Uterus (tissue), 4 donors: ENCODE data around the gene TMIGD3. TPM values are rescaled to one million over a fixed set of nuclear protein-coding genes. Genes with fewer than 3 reads are reported as not detected.

Experiments used
- DNase-seq, 2 donors: peaks; one replicate each; pipeline ENCODE4 v3.0.0-alpha.2; 2019 to 2020
- H3K27ac ChIP-seq, 2 donors: fragments of 200-600 bp; sonication (generic); 1 replicate in 1 of 2; 2 replicates in 1 of 2; pipeline ENCODE4 v1.5.1; 2016 to 2018
- H3K27me3 ChIP-seq, 2 donors: fragments of 200-600 bp; sonication (generic); one replicate each; pipeline ENCODE4 v1.5.1; 2018 to 2019; ENCODE audit warnings: control low read depth in 1 of 2
- H3K36me3 ChIP-seq, 2 donors: fragments of 200-600 bp; sonication (generic); one replicate each; pipeline ENCODE4 v1.5.1; 2019; ENCODE audit warnings: control low read depth in 1 of 2
- H3K4me1 ChIP-seq, 2 donors: fragments of 200-600 bp; sonication (generic); one replicate each; pipeline ENCODE4 v1.5.1; 2018 to 2019; ENCODE audit warnings: control low read depth in 1 of 2
- H3K4me3 ChIP-seq, 2 donors: fragments of 200-600 bp; sonication (generic); 1 replicate in 1 of 2; 2 replicates in 1 of 2; pipeline ENCODE4 v1.5.1; 2018 to 2019; ENCODE audit warnings: mild to moderate bottlenecking in 1 of 2
- H3K9me3 ChIP-seq, 2 donors: fragments of 200-600 bp; sonication (generic); one replicate each; pipeline ENCODE4 v1.5.1; 2019; ENCODE audit warnings: control low read depth in 1 of 2
- POLR2A ChIP-seq, 2 donors: fragments of 450-650 bp; IDR thresholded peaks; one replicate each; pipeline ENCODE4 v1.6.1; 2016; ENCODE audit warnings: antibody characterized with exemption in 2 of 2, mild to moderate bottlenecking in 1 of 2, moderate library complexity in 1 of 2
- intact Hi-C: fragments of 100-400 bp; cut with DNase I; formaldehyde crosslinking; loops from one replicate; pipeline ENCODE4 v1.15.1; 2023; ENCODE audit warnings: low total_unique reads
- total RNA-seq, 4 donors: library from RNA; depleted of rRNA in 3 of 4; stranded (reverse); fragments of >200 nt in 3 of 4; gene quantifications; one replicate each; pipeline versions ENCODE4 v1.1.0 to v1.2.4, GENCODE V29; 2014 to 2023
- TF ChIP-seq, protein P1 (sequence below), 4 experiments: fragments of 200-600 bp in 2 of 4; fragments of 450-650 bp in 2 of 4; sonication (generic) in 2 of 4; IDR thresholded peaks; one replicate each; pipeline ENCODE4 v1.5.1; 2016 to 2019; ENCODE audit warnings: antibody characterized with exemption in 4 of 4, mild to moderate bottlenecking in 2 of 4, moderate library complexity in 1 of 4
- donor health status: DM: yes; HTN: yes; CAD: no.

Gene TMIGD3
- total RNA-seq, 4 donors from 2014 or later = 0.95 to 7.1 TPM; not detected in 2

GRCh38 chr1:111504097-111504496, 664 bp upstream of the TMIGD3 start:
- intact Hi-C loops = no loop called here
- TF ChIP-seq, protein P1, sequence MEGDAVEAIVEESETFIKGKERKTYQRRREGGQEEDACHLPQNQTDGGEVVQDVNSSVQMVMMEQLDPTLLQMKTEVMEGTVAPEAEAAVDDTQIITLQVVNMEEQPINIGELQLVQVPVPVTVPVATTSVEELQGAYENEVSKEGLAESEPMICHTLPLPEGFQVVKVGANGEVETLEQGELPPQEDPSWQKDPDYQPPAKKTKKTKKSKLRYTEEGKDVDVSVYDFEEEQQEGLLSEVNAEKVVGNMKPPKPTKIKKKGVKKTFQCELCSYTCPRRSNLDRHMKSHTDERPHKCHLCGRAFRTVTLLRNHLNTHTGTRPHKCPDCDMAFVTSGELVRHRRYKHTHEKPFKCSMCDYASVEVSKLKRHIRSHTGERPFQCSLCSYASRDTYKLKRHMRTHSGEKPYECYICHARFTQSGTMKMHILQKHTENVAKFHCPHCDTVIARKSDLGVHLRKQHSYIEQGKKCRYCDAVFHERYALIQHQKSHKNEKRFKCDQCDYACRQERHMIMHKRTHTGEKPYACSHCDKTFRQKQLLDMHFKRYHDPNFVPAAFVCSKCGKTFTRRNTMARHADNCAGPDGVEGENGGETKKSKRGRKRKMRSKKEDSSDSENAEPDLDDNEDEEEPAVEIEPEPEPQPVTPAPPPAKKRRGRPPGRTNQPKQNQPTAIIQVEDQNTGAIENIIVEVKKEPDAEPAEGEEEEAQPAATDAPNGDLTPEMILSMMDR (IDR thresholded peaks at IDR 0.05) = no peak
- no peak for TF ChIP-seq POLR2A (IDR thresholded peaks at IDR 0.05)
- Histone ChIP-seq H3K4me3 (no peak overlapping the region), H3K27me3 (no peaks in the 10 kb centered on the region), H3K27ac (no peak overlapping the region), H3K4me1 (peaks cover 0 to 14% of the 10 kb centered on the region in 2 donors), H3K36me3 (no peaks in the 10 kb centered on the region), H3K9me3 (no peaks in the 10 kb centered on the region)
- DNase-seq = no peak

DNA sequence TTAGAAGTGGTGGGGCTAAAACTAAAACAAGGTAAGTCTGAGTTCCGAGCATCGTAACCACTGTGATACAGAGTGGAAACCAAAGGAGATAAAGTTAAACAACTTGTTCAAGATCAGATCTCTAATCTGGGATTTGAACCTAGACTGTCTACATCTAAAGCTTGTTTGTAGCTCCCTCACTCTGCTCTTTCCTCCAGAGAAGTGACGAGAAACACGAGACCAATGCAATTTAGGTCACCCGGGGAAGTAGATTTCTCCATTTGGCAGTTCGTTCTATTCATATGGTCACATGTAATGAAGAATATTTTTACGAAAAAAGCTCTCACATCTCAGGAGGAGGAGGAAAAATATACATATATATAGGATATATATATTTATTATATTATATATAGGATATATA, 1.8 kb downstream of the TMIGD3 start:
- no peak for DNase-seq
- H3K27ac ChIP-seq = no peak overlapping the region
- no peak overlapping the region for H3K4me3 ChIP-seq
- TF ChIP-seq, protein P1 (IDR thresholded peaks at IDR 0.05) = no peak
- no peak for TF ChIP-seq POLR2A (IDR thresholded peaks at IDR 0.05)
- no peaks in the 10 kb centered on the region for H3K9me3 ChIP-seq
- H3K36me3 ChIP-seq = no peaks in the 10 kb centered on the region
- H3K4me1 ChIP-seq = no peaks in the 10 kb centered on the region
- H3K27me3 ChIP-seq = no peaks in the 10 kb centered on the region
- intact Hi-C loops = no loop called here

GRCh38 chr1:111499026-111499785, 4.2 kb downstream of the TMIGD3 start:
- intact Hi-C loops = no loop called here
- DNase-seq = no peak
- no peak for TF ChIP-seq POLR2A (IDR thresholded peaks at IDR 0.05)
- TF ChIP-seq, protein P1 (IDR thresholded peaks at IDR 0.05) = no peak

DNA sequence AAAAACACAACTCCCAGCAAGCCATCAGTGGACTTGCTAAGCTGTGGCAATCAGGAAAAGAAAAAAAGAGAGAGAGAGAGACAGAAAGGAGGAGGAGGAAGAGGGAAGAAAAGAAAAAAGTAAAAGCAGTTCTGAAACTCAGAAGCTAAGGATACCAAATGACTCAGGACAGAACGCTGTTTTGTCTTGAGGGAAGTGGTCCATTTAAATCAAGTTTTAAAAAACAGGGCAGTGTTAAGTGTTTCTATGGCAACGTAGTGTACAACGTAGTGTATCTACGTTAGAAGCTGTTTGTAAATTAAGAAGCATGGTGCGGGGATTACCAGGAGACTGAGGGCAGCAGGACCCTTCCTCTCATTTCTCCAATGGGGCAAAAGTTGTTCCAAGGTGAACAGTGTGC, 5.8 kb downstream of the TMIGD3 start:
- no peak for DNase-seq
- Histone ChIP-seq H3K36me3 (no peaks in the 10 kb centered on the region), H3K27me3 (no peaks in the 10 kb centered on the region), H3K27ac (no peak overlapping the region), H3K9me3 (no peaks in the 10 kb centered on the region), H3K4me1 (no peaks in the 10 kb centered on the region), H3K4me3 (no peak overlapping the region)
- intact Hi-C loops = no loop called here
- TF ChIP-seq, protein P1 (IDR thresholded peaks at IDR 0.05) = no peak
- no peak for TF ChIP-seq POLR2A (IDR thresholded peaks at IDR 0.05)

More at GRCh38 chr1:111499026-111499785, 4.2 kb downstream of the TMIGD3 start:
- no peaks in the 10 kb centered on the region for H3K36me3 ChIP-seq
- H3K4me3 ChIP-seq = no peak overlapping the region
- no peaks in the 10 kb centered on the region for H3K27me3 ChIP-seq
- no peaks in the 10 kb centered on the region for H3K9me3 ChIP-seq
- H3K27ac ChIP-seq = no peak overlapping the region
- H3K4me1 ChIP-seq = no peaks in the 10 kb centered on the region

DNA sequence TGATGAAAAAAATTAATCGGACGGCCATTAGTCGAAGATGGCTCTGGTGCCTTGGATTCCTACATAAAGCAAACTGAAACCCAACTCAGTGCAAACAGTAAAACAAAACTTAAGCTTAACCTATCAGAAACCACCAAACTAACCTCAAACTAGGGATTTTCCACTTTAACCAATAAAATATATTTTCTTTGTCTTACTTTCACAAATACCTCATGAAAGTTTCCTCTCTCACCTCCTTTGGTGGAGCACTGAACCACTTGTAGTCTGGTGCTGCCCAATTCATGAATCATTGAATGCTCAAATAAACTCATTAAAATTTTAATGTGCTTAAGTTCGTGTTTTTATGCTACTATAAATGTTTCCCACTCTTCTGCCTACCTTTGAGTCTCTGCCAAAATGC, 7.0 kb downstream of the TMIGD3 start:
- H3K4me3 ChIP-seq = no peak overlapping the region
- DNase-seq = no peak
- TF ChIP-seq POLR2A (IDR thresholded peaks at IDR 0.05) = no peak
- TF ChIP-seq, protein P1 (IDR thresholded peaks at IDR 0.05) = no peak
- H3K27ac ChIP-seq = no peak overlapping the region
- no peaks in the 10 kb centered on the region for H3K36me3 ChIP-seq
- no peaks in the 10 kb centered on the region for H3K9me3 ChIP-seq
- no peaks in the 10 kb centered on the region for H3K4me1 ChIP-seq
- no peaks in the 10 kb centered on the region for H3K27me3 ChIP-seq
- intact Hi-C loops = no loop called here
